Dendritic cell treated with granulocyte-macrophage colony-stimulating factor and Interleukin-4, amounts not matched to agents 40 ng/mL and 50 ng/mL, for 4 days (primary cell): ENCODE measurements around the gene ZMYM3.
"Not testable (repeated sequence)": the region's sequence is repeated elsewhere in the genome, so short reads cannot be mapped to it uniquely, and the experiment has no call there.

ENCODE experiments used
- H3K27ac Mint-ChIP-seq: one replicate; pipeline ENCODE4 v1.8.0; 2022; ENCODE audit warnings: mild to moderate bottlenecking, mixed read lengths
- H3K27me3 Mint-ChIP-seq: one replicate; pipeline ENCODE4 v1.8.0; 2022; ENCODE audit warnings: mild to moderate bottlenecking, mixed read lengths
- H3K36me3 Mint-ChIP-seq: one replicate; pipeline ENCODE4 v1.8.0; 2022; ENCODE audit warnings: low read depth, mixed read lengths
- H3K4me1 Mint-ChIP-seq: one replicate; pipeline ENCODE4 v1.8.0; 2022; ENCODE audit warnings: low read depth, mixed read lengths
- H3K4me3 Mint-ChIP-seq: one replicate; pipeline ENCODE4 v1.8.0; 2022; ENCODE audit warnings: mild to moderate bottlenecking, moderate library complexity, mixed read lengths
- H3K9me3 Mint-ChIP-seq: one replicate; pipeline ENCODE4 v1.8.0; 2022; ENCODE audit warnings: mixed read lengths
- intact Hi-C: fragments of 100-400 bp; cut with micrococcal nuclease; formaldehyde crosslinking; loops from one replicate; pipeline ENCODE4 v1.15.0; 2022

ZMYM3 gene

DNA sequence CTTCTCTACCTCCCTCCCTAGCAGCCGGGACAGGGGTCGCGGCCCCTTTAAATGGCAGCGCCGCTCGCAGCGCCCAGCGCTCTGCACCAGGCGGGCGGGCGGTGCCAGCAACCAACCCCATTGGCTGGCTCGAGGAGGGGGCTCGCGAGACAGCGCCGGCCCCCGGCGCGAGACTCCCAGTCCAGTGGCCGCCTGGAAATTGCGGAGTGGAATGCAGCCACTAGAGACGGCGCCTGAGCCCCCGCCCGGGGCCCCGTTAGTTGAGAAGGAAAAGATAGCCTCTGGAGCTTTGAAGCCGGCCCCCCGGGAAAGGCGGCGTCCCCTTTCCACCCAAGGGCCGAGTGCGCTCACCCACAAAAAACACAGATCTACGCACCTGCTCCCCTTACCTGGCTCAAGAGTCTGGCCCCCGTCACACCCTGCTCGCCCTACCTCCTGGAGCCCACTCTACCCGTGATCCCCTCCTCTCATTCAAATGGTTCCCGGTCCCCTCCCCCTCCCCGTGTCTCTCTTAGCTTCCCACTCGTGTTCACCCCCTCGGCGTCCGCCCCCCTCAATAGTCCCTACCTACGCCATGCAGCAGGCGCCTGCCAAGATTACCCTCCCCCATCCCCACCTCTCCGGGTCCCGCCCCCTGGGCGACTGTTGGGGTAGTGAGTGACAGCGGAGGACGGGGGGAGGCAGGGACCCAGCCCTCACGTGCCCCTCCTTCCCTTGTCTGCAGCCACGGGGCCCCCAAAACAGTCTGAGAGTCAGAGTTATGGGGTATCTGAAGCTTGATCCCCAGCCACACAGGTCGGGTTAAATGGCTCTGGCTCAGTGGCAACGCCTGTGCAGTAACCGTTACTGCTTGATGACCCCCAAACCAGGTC is at the start of gene ZMYM3:
TSS of gene ZMYM3 (minus strand) at position 49 of the 872 bp plus-strand sequence. CDS start 885 bp downstream, outside the sequence.
- Mint-ChIP-seq H3K4me3 (peak within 1 kb of the TSS; percentile 87), H3K27ac (peak within 1 kb of the TSS; percentile 97), H3K27me3 (no peaks in the 10 kb centered on the region), H3K9me3 (no peaks in the 10 kb centered on the region), H3K36me3 (peaks cover 29% of the 10 kb centered on the region), H3K4me1 (peaks cover 44% of the 10 kb centered on the region)
- intact Hi-C loops: loop anchor here (1.0 to 10.0 kb wide), 2 partner anchors 29 to 70 kb away; partner anchors contain the start of gene NONO

DNA sequence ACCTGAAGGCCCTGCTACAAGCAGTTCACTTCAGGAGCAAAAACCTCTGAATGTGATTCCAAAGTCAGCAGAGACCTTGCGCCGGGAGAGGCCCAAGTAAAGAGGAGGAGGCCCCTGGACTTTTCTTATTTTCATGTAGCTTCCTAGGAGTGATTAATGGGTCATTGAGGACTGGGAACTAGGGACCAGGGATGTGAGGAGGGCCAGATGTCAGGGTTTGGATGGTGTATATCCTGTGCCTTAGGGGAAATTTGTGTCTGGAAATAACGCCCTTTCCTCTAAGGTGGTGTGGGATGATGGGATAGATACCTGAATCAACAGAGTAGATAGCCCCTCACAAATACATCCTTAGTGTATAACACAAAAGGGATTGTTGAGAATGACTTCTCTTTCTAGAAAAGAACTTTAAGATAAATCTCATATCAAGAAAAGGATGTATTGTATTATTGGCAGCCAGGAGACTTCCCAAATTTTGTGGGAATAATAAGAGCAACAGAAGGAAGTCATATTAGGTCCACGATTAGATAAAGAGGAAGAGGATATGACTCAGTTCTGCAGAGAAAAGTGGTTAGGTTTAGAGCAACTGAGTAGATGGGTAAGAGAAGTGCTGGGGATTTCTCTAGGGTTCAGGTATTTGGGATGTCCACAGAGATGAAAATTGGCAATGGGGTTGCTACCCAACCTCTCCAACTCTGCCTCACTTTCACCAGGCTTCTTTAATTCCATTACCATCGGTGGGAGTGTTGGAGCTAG is 48.7 kb upstream of the ZMYM3 start:
- no peaks in the 10 kb centered on the region for H3K9me3 Mint-ChIP-seq
- H3K4me3 Mint-ChIP-seq: no peak overlapping the region
- intact Hi-C loops: no loop called here
- H3K27me3 Mint-ChIP-seq: no peaks in the 10 kb centered on the region
- no peak overlapping the region for H3K27ac Mint-ChIP-seq
- H3K36me3 Mint-ChIP-seq: peaks cover 57% of the 10 kb centered on the region
- H3K4me1 Mint-ChIP-seq: peaks cover 43% of the 10 kb centered on the region

DNA sequence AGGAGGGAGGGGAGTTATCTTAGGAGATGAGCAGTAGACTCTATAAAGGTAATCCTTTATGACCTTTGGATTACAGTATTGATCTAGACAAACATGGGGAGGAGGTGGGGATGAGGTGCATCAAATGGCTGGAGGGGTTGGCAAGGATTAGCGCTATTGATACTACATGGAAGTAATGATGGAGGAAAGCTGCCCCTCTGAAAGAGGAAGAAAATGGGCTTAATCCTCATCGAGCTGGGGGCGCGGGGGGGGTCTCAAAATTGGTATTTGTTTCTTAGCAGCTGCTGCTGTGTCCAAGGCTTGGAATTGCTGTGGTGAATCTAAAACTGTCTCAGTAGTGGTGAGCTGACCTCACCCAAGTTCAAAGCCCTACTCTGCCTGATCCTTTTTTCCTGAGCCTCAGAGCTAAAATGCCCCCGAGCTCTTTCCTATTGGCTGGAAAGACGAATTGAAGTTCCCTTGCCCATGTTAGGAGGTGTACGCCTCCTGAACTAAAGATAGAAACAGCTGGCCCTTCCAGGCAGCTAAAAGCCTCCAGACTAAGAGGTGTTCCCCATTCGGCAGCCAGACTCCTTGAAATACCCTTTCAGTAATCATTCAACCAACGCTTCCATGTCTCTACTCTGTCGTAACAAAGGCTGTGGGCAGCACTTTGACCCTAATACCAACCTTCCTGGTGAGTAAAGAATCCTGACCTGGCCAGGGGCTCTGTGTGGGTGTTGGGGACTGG is 47.4 kb upstream of the ZMYM3 start, which contains the start of gene ITGB1BP2:
TSS of gene ITGB1BP2 (plus strand) at position 556 of the 730 bp plus-strand sequence. CDS start at position 613, 57 bp downstream.
- intact Hi-C loops: no loop called here
- Mint-ChIP-seq H3K27me3 (no peaks in the 10 kb centered on the region), H3K27ac (no peak within 1 kb of the TSS), H3K36me3 (peaks cover 69% of the 10 kb centered on the region), H3K9me3 (no peaks in the 10 kb centered on the region), H3K4me3 (no peak within 1 kb of the TSS), H3K4me1 (peaks cover 43% of the 10 kb centered on the region)

DNA sequence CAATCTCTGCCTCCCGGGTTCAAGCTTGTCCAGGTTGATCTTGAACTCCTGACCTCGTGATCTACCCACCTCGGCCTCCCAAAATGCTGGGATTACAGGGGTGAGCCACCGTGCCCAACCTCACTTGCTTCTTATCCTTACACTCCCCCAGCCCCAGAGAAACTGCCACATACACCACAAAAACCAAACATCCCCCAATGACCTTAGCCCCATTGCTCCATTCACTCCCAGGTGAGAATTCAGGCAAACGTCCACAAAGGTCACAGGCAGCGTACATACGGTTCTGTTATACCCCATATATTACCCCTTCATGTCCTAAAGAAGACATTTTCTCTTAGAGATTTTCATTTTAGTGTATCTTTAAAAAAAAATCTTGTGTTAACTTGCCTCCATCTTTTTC is 46.6 kb upstream of the ZMYM3 start:
- H3K9me3 Mint-ChIP-seq, H3K27ac Mint-ChIP-seq, intact Hi-C loops, H3K4me3 Mint-ChIP-seq, H3K27me3 Mint-ChIP-seq: not testable (repeated sequence)
- Mint-ChIP-seq H3K4me1 (peaks cover 43% of the 10 kb centered on the region), H3K36me3 (peaks cover 78% of the 10 kb centered on the region)

DNA sequence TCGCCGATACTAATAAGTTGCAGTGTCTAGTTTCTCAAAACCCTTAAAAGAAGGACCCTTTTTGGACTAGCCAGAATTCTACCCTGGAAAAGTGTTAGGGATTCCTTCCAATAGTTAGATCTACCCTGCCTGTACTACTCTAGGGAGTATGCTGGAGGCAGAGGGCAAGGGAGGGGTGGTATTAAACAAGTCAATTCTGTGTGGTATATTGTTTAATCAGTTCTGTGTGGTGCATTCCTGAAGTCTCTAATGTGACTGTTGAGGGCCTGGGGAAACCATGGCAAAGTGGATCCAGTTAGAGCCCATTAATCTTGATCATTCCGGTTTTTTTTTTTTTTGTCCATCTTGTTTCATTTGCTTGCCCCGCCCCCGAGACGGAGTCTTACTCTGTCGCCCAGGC is 46.1 kb upstream of the ZMYM3 start:
- H3K9me3 Mint-ChIP-seq, H3K4me3 Mint-ChIP-seq, H3K27ac Mint-ChIP-seq, H3K27me3 Mint-ChIP-seq, intact Hi-C loops: not testable (repeated sequence)
- H3K4me1 Mint-ChIP-seq: peaks cover 43% of the 10 kb centered on the region
- peaks cover 80% of the 10 kb centered on the region for H3K36me3 Mint-ChIP-seq

DNA sequence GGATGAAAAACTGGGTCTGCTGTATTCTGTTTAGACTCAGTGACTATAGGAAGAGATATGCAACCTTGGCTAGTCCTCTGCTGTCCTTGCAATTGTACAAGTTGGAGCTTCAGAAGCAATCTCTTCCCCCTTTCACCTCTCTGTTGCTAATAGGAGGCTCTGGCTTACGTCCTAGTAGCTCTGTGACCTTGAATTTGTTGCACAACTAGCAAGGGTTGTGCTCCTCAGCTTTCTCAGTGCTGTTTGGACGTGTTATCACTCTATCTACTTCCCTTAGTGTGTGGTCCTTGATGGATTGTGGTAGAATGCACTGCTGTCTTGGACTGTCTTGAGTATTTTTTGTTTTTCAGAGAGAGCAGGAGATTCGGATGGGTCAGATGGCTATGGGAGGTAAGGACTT is 44.2 kb upstream of the ZMYM3 start:
- intact Hi-C loops: loop anchor here (10.0 kb wide), 1 partner anchor 257 kb away; no protein-coding TSS in a partner anchor
- Mint-ChIP-seq H3K36me3 (peaks cover 83% of the 10 kb centered on the region), H3K27ac (no peak overlapping the region), H3K4me1 (peaks cover 32% of the 10 kb centered on the region), H3K4me3 (no peak overlapping the region), H3K27me3 (no peaks in the 10 kb centered on the region), H3K9me3 (no peaks in the 10 kb centered on the region)

DNA sequence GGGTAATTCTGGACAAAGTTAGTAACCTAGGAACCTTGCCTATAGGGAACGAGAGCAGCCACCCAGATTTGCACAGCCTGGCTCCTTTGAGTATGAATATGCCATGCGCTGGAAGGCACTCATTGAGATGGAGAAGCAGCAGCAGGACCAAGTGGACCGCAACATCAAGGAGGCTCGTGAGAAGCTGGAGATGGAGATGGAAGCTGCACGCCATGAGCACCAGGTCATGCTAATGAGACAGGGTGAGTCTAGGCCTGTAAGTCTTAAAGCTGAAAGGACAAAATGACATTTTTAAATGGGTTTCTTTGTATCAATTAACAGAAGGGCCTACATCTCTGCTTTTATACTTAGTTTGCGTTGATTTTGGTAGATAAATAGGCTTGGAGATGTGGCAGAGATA is 42.9 kb upstream of the ZMYM3 start:
- H3K36me3 Mint-ChIP-seq: peaks cover 96% of the 10 kb centered on the region

DNA sequence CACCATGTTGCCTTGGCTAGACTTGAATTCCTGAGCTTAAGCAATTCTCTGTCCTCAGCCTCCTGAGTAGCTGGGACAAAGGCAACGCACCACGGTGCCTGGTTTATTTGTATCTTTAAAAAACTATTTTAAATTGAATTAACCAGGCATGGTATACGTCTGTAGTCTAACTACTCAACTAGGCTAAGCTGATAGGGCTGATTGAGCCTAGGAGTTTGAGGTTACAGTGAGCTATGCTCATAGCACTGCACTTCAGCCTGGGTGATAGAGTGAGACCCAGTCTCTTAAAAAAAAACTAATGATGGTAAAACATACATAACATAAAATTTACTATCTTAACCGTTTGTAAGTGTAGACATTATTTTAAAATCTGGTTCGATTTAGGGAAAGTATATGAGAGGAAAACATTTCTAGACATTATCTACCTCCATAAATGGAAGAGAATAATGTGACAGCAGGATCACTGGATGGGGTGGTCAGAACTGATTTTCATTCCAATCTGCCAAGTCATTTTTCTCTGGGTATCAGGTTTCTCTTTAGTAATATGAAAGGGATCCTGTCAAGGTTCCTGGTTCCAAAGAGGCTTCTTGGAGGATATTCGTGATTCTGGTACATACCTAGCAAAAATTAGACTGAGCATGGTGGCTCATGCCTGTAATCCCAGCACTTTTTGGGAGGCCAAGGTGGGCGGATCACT is 38.9 kb upstream of the ZMYM3 start:
- Mint-ChIP-seq H3K9me3 (no peaks in the 10 kb centered on the region), H3K36me3 (peaks cover 77% of the 10 kb centered on the region), H3K4me1 (no peaks in the 10 kb centered on the region), H3K4me3 (no peak overlapping the region), H3K27ac (no peak overlapping the region), H3K27me3 (no peaks in the 10 kb centered on the region)
- intact Hi-C loops: loop anchor here (10.0 kb wide), 1 partner anchor 262 kb away; no protein-coding TSS in a partner anchor

More for the DNA sequence above, 42.9 kb upstream of the ZMYM3 start:
- no peaks in the 10 kb centered on the region for H3K27me3 Mint-ChIP-seq
- H3K4me3 Mint-ChIP-seq: no peak overlapping the region
- H3K9me3 Mint-ChIP-seq: no peaks in the 10 kb centered on the region
- no peak overlapping the region for H3K27ac Mint-ChIP-seq
- H3K4me1 Mint-ChIP-seq: peaks cover 19% of the 10 kb centered on the region
- intact Hi-C loops: loop anchor here (10.0 kb wide), 1 partner anchor 258 kb away; no protein-coding TSS in a partner anchor

DNA sequence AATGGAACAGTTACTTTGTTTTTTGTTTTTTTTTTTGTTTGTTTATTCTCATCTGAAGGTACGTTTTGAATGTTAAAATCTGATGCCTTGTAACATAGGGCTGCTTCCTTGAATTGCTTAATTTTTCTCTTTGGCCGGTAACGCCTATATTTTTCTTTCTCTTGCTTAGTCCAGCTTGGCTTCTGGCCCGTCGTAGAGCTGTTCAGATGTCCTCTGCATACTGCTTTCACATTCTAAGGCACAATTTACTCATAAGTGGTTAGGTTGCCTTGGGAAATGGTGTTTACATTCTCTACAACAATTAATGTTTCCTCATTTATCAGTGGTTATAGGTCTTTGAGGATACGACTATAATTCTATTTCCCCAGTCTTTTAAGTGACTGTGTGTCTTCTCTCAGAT is 37.4 kb upstream of the ZMYM3 start:
- H3K9me3 Mint-ChIP-seq: no peaks in the 10 kb centered on the region
- H3K4me1 Mint-ChIP-seq: no peaks in the 10 kb centered on the region
- peaks cover 74% of the 10 kb centered on the region for H3K36me3 Mint-ChIP-seq
- no peaks in the 10 kb centered on the region for H3K27me3 Mint-ChIP-seq
- intact Hi-C loops: loop anchor here (10.0 kb wide), 1 partner anchor 263 kb away; no protein-coding TSS in a partner anchor
- H3K4me3 Mint-ChIP-seq: no peak overlapping the region
- no peak overlapping the region for H3K27ac Mint-ChIP-seq

DNA sequence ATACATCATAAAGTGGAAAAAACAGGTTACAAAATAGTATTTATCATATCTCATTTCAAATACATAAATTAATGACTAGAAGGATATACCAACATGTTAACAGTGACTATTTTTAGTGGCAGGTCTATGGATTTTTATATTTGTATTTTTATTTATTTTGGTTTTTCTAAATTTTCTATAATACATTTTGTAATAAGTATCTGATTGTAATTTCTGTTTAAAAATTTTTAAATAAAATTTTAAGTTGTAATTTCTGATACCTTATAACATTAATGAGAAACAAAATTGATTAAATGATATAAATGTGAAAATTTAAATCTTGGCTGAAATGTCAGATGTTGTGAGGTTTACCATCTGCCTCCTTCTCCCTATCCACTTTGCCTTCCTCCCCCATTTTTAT is 32.0 kb upstream of the ZMYM3 start:
- Mint-ChIP-seq H3K4me1 (no peaks in the 10 kb centered on the region), H3K9me3 (no peaks in the 10 kb centered on the region), H3K4me3 (no peak overlapping the region), H3K27me3 (no peaks in the 10 kb centered on the region), H3K27ac (no peak overlapping the region), H3K36me3 (peaks cover 35% of the 10 kb centered on the region)
- intact Hi-C loops: no loop called here

DNA sequence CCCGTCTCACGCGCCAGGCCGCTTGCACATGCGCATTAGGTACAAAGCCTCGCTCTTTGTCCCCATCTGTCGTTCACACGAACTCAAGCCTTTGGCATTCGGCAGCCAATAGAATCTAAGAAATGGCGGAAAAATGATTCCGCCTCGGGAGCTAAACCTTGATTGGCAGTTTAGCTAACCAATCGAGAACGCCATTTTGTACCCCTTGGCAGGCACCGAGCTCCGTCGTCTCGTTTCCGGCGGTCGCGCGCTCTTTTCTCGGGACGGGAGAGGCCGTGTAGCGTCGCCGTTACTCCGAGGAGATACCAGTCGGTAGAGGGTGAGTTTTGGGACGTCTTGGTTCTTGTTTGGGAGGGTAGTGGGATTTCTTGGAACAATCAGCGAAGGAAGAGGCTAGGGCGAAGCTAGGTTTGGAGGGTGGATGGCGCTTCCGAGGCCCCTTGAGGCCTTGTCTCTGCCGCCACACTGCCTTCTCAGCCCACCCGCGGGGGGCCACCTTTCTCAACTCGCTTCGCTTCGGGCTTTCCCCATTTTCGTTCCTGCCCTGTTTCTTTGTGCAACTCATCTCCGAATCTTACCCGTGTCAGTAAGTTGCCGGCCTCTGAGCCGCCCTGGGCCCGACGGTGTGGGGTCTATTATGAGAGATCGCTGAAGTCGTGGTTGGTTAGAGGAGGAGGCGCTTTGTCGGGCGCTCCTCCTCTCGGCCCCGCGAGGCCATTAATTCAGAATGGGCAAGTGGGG is 29.6 kb upstream of the ZMYM3 start, which contains the start of gene NONO:
TSS of gene NONO (plus strand) at position 233 of the 741 bp plus-strand sequence. CDS start 7,003 bp downstream, outside the sequence.
- Mint-ChIP-seq H3K27ac (peak within 1 kb of the TSS; percentile 100), H3K36me3 (peaks cover 23% of the 10 kb centered on the region), H3K4me3 (peak within 1 kb of the TSS; percentile 91), H3K27me3 (no peaks in the 10 kb centered on the region), H3K4me1 (no peaks in the 10 kb centered on the region), H3K9me3 (no peaks in the 10 kb centered on the region)
- intact Hi-C loops: loop anchor here (1.0 kb wide), 2 partner anchors 29 to 83 kb away; partner anchors contain the start of genes TAF1 and ZMYM3
